Effector memory CD4-positive, alpha-beta T cell (primary cell): ENCODE results near the gene HECTD4.

Source experiments
- DNase-seq, 3 donors: peaks; one replicate each; pipeline ENCODE4 v3.0.0-alpha.2; 2020
- H3K27ac ChIP-seq: 2 replicates; pipeline ENCODE4 v1.7.0; 2013; ENCODE audit warnings: mild to moderate bottlenecking, low read length, moderate library complexity; ENCODE audit not compliant: insufficient read depth, poor library complexity, severe bottlenecking
- H3K27me3 ChIP-seq: replicated peaks from 2 replicates; pipeline ENCODE4 v1.7.0; 2013; ENCODE audit warnings: mild to moderate bottlenecking, low read length; ENCODE audit not compliant: insufficient read depth, control insufficient read depth, poor library complexity, severe bottlenecking
- H3K36me3 ChIP-seq: 2 replicates; pipeline ENCODE4 v1.7.0; 2013; ENCODE audit warnings: mild to moderate bottlenecking, low read length, moderate library complexity; ENCODE audit not compliant: control insufficient read depth, insufficient read depth
- H3K4me1 ChIP-seq: 2 replicates; pipeline ENCODE4 v1.7.0; 2013; ENCODE audit warnings: low read length, mild to moderate bottlenecking; ENCODE audit not compliant: control insufficient read depth, insufficient read depth, poor library complexity, severe bottlenecking
- H3K4me3 ChIP-seq: 2 replicates; pipeline ENCODE4 v1.7.0; 2013; ENCODE audit warnings: low read length, low read depth, mild to moderate bottlenecking; ENCODE audit not compliant: insufficient read depth, poor library complexity, severe bottlenecking
- H3K9me3 ChIP-seq: 2 replicates; pipeline ENCODE4 v1.7.0; 2013; ENCODE audit warnings: mild to moderate bottlenecking, low read length, moderate library complexity; ENCODE audit not compliant: control insufficient read depth
- total RNA-seq, 3 donors: gene quantifications; one replicate each; lab custom pipeline; 2026; lab: John Stamatoyannopoulos, UW

HECTD4 gene, protein sequence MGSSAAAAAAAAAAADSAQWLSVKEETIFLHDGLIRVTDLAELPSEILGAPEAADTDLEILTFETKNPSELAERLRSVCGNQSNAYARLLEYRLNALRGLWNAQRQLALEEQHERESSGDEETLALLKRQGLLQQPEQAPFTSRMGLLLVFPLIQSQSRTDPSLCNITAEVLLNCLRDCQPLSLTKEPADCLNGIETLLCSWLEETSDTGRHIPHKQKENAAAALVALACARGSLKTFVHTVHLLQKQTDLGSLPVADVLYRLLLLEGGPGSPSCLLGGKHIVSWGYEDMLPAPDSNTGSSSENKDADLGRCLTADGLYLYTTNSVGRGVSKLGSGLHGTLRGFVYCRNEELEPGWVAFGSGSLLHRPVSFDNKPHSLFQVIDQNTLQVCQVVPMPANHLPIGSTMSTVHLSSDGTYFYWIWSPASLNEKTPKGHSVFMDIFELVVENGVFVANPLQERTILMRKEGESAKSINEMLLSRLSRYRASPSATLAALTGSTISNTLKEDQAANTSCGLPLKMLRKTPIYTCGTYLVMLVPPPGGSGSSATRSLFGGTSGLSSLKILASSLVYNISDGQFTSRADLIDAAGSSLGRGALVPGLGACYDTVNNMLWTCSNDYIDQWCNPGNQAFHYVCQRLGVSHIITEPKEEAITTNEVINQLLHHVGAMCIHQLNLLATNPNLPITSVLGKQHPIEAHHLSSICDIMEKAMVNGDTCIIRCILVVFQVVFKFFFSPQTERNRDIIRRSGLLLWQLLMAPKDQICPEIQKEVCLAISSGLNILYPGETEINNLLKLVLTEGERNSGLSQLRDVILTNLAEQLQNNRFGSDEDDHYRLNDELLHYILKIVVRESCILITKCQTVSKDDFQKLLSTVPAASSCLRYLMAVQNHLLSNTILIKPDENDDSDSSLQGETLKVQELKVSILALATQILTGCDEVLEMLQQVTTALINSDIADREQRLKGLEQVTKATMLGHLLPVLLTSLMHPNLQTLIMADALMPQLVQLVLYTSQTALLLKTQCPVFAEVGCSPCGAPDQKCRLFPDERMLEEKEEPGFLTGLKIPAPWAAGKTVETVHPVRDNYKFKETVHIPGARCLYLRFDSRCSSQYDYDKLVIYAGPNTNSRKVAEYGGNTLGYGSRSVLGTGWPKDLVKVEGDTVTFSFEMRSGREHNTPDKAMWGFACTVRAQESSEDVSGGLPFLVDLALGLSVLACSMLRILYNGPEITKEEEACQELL (N-terminal part only)
- 112 to 182 (median 151) reads per million in 3 donors for total RNA-seq

GRCh38 chr12:112381883-112382796 is at the start of gene HECTD4:
HECTD4 (minus strand) TSS chr12:112382431; CDS start chr12:112382128, 303 bp downstream.
- H3K27me3 ChIP-seq: no peaks in the 10 kb centered on the region
- peak; percentile 78 to 88 (median 84) for DNase-seq
- no peaks in the 10 kb centered on the region for H3K36me3 ChIP-seq
- no peaks in the 10 kb centered on the region for H3K9me3 ChIP-seq
- peak within 1 kb of the TSS; percentile 69 for H3K27ac ChIP-seq
- peak within 1 kb of the TSS; percentile 80 for H3K4me3 ChIP-seq
- peaks cover 8% of the 10 kb centered on the region for H3K4me1 ChIP-seq

DNA sequence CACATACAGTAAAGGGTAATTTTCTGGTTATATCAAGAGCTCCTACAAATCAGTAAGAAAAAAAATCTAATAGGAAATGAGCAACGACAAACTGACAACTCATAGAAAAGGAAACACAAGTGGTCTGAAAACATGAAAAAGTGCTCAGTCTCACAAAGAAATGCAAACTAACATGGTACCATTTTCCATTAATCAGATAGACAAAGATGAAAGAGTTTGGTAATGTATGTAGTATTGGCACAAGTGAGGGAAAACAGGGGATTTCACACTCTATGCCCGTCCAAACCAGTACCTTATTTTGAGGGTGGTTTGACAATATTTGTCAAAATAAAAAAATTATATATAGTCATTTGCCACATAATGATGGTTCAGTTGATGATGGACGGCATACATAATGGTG is 49.7 kb upstream of the HECTD4 start:
- Histone ChIP-seq H3K36me3 (no peaks in the 10 kb centered on the region), H3K27ac (no peak overlapping the region), H3K9me3 (no peaks in the 10 kb centered on the region), H3K4me1 (no peaks in the 10 kb centered on the region), H3K27me3 (no peaks in the 10 kb centered on the region), H3K4me3 (no peak overlapping the region)
- DNase-seq: no peak

- H3K9me3 ChIP-seq: no peaks in the 10 kb centered on the region
- no peaks in the 10 kb centered on the region for H3K4me1 ChIP-seq
- H3K27me3 ChIP-seq: no peaks in the 10 kb centered on the region
- no peak for DNase-seq
- H3K36me3 ChIP-seq: no peaks in the 10 kb centered on the region
- no peak overlapping the region for H3K27ac ChIP-seq
- H3K4me3 ChIP-seq: no peak overlapping the region
These were observed 48.7 kb upstream of the HECTD4 start for GRCh38 chr12:112430929-112431328.

- H3K27ac ChIP-seq: no peak overlapping the region
- no peaks in the 10 kb centered on the region for H3K9me3 ChIP-seq
- no peak for DNase-seq
- no peaks in the 10 kb centered on the region for H3K27me3 ChIP-seq
- no peaks in the 10 kb centered on the region for H3K4me1 ChIP-seq
- H3K4me3 ChIP-seq: no peak overlapping the region
- H3K36me3 ChIP-seq: no peaks in the 10 kb centered on the region
These were observed 45.5 kb upstream of the HECTD4 start for GRCh38 chr12:112427760-112428159.

DNA sequence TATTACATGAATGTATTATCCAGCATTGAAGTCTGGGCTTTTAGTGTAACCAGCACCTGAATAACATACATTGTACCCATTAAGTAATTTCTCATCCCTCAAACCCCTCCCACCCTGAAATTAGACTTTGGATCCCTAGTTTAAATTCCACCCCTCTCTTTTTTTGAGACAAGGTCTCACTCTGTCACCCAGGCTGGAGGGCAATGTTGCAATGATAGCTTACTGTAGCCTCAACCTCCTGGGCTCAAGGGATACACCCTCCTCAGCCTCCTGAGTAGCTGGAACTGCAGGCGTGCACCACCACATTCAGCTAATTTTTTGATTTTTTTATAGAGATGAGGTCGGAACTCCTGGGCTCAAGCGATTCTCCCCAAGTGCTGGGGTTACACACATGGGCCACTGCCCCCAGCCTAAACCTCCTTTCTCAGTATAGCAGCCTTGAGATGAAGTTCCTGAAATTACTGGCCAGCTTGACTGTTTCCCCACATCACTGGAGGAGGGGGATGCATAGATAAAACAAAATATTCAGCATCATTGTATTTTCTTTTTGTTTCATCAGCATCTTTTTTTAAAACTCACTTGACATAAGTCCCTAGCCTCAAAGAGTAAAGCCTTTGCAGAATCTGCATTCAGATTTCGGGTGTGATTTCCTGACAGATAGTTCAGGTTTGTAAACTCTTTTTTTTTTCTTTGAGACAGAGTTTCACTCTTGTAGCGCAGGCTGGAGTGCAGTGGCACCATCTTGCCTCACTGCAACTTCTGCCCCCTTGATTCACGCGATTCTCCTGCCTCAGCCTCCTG is 43.6 kb upstream of the HECTD4 start:
- H3K9me3 ChIP-seq: no peaks in the 10 kb centered on the region
- H3K36me3 ChIP-seq: no peaks in the 10 kb centered on the region
- no peak overlapping the region for H3K27ac ChIP-seq
- no peaks in the 10 kb centered on the region for H3K4me1 ChIP-seq
- H3K4me3 ChIP-seq: no peak overlapping the region
- no peaks in the 10 kb centered on the region for H3K27me3 ChIP-seq
- no peak for DNase-seq

DNA sequence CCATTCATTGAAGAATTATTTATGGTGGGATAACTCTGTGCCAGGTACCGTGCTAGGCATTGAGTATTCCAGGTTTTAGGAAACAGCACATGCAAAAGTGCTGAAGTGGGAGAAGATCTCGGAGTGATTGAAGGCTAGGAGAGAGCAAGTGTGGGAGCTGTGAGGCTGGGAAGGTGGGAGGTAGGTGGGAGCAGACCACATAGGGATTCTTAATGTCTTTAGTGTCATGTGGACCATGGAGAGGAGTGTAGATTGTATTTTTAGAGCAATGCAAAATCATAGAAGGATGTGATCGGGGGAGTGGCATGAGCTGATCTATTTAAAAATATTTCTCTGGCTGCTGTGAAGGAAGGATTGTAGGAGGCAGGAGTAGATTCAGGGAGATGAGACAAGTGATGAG is 41.9 kb upstream of the HECTD4 start:
- DNase-seq: no peak

DNA sequence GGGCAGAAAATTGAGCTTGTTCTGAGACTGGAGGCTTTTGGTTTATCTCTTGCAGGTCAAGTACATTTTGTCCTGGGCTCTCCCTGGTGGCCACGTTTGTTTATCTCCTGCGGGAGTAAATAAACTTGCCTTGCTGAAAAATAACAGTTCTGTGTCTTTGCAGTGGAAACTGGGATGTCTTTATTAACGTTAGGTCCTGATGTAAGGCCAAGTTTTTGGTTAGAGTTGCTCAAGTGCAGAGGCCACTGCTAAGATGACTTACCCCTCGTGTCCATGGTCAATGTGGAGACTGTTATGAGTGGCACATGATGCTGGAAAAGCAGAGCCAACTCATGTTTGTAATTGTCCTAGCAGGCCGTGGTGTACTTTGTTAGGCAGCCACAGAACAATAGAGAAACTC is 40.3 kb upstream of the HECTD4 start:
- no peaks in the 10 kb centered on the region for H3K27me3 ChIP-seq
- H3K36me3 ChIP-seq: no peaks in the 10 kb centered on the region
- H3K4me3 ChIP-seq: no peak overlapping the region
- H3K9me3 ChIP-seq: no peaks in the 10 kb centered on the region
- no peak overlapping the region for H3K27ac ChIP-seq
- DNase-seq: no peak
- H3K4me1 ChIP-seq: peaks cover 9% of the 10 kb centered on the region

More for the DNA sequence above, 41.9 kb upstream of the HECTD4 start:
- H3K36me3 ChIP-seq: no peaks in the 10 kb centered on the region
- no peaks in the 10 kb centered on the region for H3K9me3 ChIP-seq
- H3K4me3 ChIP-seq: no peak overlapping the region
- H3K27me3 ChIP-seq: no peaks in the 10 kb centered on the region
- no peak overlapping the region for H3K27ac ChIP-seq
- peaks cover 9% of the 10 kb centered on the region for H3K4me1 ChIP-seq

GRCh38 chr12:112421363-112421762 is 39.1 kb upstream of the HECTD4 start:
- Histone ChIP-seq H3K4me3 (no peak overlapping the region), H3K36me3 (no peaks in the 10 kb centered on the region), H3K9me3 (no peaks in the 10 kb centered on the region), H3K4me1 (peaks cover 9% of the 10 kb centered on the region), H3K27me3 (no peaks in the 10 kb centered on the region), H3K27ac (no peak overlapping the region)
- no peak for DNase-seq
